Colon (tissue), 2 donors: ENCODE measurements around the gene SAMD10.

Source experiments
- FAIRE-seq: peaks from 2 replicates; lab custom pipeline; 2012; peaks lifted over from hg19 to GRCh38; lab: Jason Lieb, UNC
- donor health status: control.
- donor health status: control.

The SAMD10 gene

DNA sequence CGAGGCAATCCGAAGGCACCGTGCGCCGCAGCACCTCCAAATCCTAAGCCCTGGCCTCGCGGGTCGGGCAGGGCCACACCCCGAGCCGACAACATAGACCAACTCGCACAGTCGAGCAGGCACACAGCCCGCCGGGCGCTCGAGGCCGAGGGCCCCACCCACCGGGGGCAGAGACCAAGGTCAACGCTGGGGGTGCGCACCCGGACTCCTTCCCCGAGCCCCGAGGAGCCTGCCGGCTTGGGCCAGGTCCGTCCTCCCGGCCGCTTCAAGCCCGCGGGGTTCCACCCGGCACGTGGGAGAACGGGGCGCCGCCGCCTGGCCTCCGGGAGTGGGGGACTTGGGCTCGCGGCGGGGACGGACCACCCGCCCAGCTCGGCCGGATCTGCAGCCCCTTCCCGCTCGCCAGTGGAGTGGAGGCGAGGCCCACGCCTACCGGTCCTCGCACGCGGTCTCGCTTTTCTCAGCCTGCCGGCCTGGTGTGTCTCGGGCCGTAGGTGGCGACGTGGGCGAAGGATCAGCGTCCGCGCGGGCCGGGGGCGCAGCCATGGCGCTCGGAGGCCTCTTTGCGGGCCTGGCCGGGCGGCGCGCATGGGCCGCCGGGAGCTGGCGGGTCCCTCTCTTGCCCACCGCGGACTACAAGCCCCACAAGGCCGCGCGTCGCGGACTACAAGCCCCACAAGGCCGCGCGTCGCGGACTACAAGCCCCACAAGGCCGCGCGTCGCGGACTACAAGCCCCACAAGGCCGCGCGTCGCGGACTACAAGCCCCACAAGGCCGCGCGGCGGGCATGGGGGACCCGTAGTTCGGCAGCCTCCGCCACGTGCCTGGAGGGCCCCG is 23.4 kb downstream of the SAMD10 start, which contains the start of gene UCKL1:
UCKL1 (minus strand) TSS at position 590 of the 837 bp plus-strand sequence; CDS start at position 546, 44 bp downstream.
- FAIRE-seq, result peak; percentile 14

DNA sequence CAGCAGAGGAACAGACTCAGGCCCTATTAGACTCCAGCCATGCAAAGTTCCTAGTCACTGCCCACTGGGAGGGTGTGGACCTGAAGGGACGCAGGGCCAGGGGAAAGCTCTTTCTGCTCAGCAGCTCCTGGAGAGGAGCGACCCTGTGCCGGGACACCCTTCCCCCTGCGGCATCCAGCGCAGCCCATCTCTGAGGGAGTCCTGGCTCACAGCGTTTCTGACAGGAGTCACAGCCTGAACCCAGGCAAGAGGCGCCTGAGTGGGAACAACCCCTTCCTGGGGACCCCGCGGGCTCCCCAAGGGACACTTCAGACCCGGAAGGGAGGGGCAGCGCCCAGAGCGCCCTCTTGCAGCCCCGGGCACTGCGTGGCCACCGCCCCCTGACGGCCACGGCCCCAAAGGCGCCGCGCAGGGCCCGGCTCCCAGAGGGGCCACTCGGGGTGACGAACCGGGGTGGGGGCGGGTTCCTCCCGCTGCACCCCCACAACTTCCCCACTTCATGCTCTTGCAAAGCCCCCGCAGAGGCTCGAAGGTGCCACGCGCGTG is 24.1 kb downstream of the SAMD10 start:
- FAIRE-seq, result no peak

GRCh38 chr20:63953764-63954429 is 25.5 kb downstream of the SAMD10 start:
- FAIRE-seq, result no peak

DNA sequence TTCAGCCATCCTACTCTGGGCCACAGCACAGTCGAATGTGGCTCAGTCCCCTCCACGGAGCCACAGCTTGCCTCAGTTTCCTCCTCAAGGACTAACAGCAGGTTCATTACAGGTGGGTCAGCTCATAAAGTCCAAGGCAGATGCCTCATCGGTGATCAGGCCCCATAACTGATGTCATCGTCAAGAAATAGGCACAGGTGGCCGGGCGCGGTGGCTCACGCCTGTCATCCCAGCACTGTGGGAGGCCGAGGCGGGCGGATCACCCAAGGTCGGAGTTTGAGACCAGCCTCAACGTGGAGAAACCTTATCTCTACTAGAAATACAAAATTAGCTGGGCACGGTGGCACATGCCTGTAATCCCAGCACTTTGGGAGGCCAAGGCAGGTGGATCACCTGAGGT is 26.7 kb downstream of the SAMD10 start:
- no peak for FAIRE-seq

DNA sequence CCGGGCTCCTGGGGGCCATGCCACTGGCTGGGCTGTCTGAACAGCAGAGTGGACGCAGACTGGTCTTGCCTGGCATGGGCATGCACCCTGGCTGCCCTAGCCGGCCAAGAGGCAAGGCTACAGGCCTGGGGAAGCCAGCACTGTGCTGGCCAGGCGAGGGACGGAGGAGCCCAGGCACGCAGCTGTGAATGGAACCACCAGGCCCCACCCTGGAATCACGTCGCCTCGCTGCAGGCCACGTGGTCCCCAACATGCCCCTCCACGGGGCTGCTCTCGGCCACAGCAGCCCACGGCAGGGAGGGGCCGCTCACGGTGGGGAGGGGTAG is 27.3 kb downstream of the SAMD10 start:
- FAIRE-seq, result no peak

DNA sequence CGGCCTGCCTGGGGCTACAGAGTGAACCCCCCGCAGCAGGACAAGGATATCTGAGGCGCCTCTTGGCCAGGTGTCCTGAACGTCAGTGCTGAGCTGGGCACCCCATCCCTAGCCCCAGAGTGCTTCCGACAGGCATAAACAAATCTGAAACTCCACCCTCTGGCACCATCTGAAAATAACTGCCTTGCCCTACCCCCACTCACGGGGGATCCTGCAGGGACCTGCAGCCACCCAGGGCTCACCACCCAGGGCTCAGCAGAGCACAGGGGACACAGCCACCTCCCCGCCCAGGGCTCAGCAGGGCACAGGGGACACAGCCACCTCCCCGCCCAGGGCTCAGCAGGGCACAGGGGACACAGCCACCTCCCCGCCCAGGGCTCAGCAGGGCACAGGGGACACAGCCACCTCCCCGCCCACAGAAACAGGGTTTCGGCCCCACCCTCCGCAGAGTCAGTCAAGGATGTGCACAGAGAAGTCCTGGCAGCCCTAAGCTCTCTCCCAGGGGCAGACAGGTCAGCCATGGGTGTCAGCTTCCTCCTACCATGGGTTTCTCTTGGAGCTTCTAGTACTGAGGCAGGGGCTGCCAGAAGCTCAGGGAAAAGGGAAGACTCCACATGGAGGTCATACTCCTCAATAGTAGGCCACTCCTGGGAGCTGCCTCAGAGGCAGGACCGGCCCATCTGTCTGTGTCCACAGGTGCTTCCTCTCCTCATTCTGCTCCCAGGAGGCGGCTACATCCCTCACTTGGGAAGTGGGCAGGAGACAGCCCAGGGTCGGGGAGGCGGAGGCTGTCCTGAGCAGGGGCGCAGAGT is 27.8 kb downstream of the SAMD10 start:
- no peak for FAIRE-seq

GRCh38 chr20:63950701-63951397 is 28.6 kb downstream of the SAMD10 start:
- FAIRE-seq, result no peak

DNA sequence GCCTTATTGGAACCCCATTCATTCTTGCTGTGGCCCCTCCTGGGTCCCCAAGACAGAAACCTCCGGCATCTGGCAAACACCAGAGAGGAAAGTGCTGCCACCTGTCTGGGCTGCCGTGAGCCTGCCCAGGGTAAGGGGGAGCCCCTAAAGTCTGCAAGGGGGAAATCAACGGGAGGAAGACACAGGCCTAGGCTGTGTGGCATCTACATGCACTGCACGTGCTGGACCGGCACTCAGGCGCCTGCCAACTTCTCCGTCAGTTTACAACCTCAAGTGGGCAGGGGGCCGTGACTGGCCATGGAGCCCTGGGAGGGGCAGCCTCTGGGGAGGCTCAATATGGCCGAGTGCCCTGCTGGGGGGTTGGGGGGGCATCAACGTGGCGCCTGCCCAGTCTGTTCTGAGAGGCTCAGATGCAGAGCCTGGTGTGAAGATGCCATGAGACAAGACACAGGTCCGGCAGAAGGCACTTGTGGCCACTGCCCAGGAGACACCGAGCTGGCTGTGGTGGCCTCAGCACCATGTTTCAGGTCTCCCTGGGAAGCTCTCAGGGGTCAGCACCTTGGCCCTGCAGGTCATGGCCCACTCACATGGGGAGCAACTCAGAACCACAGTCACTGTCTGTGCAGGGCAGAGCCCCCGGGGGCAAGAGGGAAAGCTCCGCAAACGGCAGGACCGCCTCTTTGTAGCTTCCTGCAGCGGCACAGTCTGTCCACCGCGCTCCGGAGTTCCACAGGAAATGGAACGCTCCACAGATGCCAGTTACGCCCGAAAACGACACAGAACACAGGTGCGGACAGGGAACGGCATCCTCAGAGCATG is 31.6 kb downstream of the SAMD10 start:
- FAIRE-seq, result no peak

DNA sequence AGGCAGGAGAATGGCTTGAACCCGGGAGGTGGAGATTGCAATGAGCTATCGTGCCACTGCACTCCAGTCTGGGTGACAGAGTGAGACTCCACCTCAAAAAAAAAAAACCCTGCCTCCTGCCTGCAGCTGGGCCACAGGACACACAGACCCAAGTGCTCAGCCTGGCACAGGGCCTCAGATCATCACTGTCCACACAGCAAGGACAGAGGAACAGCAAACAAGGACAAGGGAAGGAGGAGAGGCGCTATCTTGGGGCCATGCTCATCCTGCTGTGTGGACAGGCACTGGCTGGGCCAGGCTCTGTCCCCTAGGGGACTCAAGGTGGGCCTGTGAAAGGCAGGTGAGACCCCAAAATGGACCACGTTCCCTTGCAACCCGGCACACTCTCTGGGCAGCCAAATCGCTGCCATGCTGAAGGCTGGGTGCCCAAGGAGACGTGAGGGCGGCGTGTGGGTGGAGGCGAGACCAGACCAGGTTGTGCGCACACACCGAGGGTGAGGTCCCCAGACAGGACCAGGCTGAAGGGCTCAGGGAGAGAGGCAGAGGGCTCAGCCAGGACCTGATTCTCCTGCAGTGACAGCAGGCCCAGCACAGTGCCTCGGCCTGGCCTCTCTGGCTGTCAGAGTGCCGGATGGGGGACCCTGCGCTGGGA is 32.3 kb downstream of the SAMD10 start:
- no peak for FAIRE-seq

- FAIRE-seq, result no peak
These were observed 33.2 kb downstream of the SAMD10 start for GRCh38 chr20:63945921-63946920.

- FAIRE-seq, result no peak
These were observed 34.3 kb downstream of the SAMD10 start for GRCh38 chr20:63945031-63945658.

DNA sequence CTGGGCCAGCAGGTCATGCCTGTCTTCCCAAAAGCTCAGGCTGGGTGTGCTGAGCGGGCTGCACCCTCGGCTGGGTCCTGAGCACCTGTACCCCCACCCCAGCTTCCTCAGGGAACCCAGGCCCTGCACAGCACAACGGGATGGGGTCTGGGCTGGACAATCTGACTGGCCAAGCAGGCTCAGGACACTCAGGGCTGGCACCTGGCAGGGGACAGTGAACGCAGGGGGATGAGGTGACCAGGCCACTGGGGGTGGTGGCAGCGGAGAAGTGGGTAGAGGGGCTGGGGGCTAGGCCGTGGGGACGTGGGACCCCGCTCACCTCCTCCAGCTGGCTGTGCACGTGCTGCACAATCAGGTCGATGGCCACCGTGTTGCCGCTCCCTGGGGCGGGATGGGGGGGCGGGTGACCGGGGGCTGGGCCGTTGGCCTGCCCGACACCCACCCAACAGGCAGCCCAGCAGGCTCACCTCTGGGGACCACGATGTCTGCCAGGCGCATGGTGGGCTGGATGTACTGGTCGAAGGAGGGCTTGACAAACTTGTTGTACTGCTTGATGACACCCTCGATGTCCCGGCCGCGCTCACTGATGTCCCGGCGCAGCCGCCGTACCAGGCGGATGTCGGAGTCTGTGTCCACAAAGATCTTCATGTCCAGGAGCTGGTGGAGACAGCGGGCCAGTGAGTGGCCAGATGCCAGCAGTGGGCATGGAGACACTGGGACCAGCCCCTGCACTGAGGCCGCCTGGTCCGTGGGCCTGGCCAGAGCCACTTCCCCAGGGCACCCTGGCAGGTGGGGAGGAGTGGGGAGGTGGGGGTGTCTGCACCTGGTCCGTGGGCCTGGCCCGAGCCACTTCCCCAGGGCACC is 35.1 kb downstream of the SAMD10 start:
- no peak for FAIRE-seq

- FAIRE-seq, result no peak
These were observed 35.7 kb downstream of the SAMD10 start for GRCh38 chr20:63943808-63944077.

GRCh38 chr20:63942969-63943807 is 36.3 kb downstream of the SAMD10 start:
- no peak for FAIRE-seq

GRCh38 chr20:63942250-63942951 is 37.0 kb downstream of the SAMD10 start:
- no peak for FAIRE-seq
